ENCODE results near the gene CCDC178.

Gene CCDC178

DNA sequence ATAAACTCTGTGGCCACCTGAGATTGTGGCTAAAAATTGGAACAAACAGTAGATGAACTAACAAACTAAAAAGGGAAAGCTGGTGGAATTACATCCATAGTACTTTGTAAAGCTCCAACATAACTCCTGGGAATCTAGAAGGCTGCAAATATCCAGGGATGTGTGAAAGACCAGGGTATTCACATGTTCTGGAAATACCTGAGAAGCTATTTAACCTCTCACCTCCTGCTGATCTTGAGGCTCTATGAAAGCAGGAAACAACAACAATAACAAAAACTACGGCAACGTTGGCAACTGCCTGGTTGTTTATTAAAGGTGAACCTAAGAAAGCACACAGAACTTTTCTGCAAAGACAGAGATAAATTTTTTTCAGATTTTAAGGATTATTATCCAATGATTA is 171.3 kb downstream of the CCDC178 start:
- Histone ChIP-seq H3K36me3 (ENCODE audit: control insufficient read depth, low read length) (no peaks in the 10 kb centered on the region), H3K79me2 (ENCODE audit: control insufficient read depth, low read length) (no peaks in the 10 kb centered on the region), H4K20me1 (ENCODE audit: control insufficient read depth, insufficient read depth, low read depth, low read length) (no peaks in the 10 kb centered on the region), H3K9me3 (ENCODE audit: control insufficient read depth, insufficient read depth, low read length) (no peaks in the 10 kb centered on the region), H3K27me3 (ENCODE audit: control insufficient read depth, low read length) (no peaks in the 10 kb centered on the region), H3K4me1 (ENCODE audit: control insufficient read depth, low read length) (no peaks in the 10 kb centered on the region), H3K4me3 (ENCODE audit: low read length) (no peak overlapping the region), H3K27ac (ENCODE audit: low read depth, low read length) (no peak overlapping the region), H3F3A (ENCODE audit: control insufficient read depth, insufficient read depth) (no peaks in the 10 kb centered on the region), H3K4me2 (ENCODE audit: low read length) (no peak overlapping the region), H3K9me2 (replicated peaks; ENCODE audit: control insufficient read depth, low read length) (no peaks in the 10 kb centered on the region)
- TF ChIP-seq, protein P1, sequence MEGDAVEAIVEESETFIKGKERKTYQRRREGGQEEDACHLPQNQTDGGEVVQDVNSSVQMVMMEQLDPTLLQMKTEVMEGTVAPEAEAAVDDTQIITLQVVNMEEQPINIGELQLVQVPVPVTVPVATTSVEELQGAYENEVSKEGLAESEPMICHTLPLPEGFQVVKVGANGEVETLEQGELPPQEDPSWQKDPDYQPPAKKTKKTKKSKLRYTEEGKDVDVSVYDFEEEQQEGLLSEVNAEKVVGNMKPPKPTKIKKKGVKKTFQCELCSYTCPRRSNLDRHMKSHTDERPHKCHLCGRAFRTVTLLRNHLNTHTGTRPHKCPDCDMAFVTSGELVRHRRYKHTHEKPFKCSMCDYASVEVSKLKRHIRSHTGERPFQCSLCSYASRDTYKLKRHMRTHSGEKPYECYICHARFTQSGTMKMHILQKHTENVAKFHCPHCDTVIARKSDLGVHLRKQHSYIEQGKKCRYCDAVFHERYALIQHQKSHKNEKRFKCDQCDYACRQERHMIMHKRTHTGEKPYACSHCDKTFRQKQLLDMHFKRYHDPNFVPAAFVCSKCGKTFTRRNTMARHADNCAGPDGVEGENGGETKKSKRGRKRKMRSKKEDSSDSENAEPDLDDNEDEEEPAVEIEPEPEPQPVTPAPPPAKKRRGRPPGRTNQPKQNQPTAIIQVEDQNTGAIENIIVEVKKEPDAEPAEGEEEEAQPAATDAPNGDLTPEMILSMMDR (IDR thresholded peaks at IDR 0.05; ENCODE audit: low read depth, low read length, poor library complexity, severe bottlenecking), result no peak
- TF ChIP-seq EZH2phosphoT487 (IDR thresholded peaks at IDR 0.05; ENCODE audit: borderline replicate concordance, low read length), result no peak

DNA sequence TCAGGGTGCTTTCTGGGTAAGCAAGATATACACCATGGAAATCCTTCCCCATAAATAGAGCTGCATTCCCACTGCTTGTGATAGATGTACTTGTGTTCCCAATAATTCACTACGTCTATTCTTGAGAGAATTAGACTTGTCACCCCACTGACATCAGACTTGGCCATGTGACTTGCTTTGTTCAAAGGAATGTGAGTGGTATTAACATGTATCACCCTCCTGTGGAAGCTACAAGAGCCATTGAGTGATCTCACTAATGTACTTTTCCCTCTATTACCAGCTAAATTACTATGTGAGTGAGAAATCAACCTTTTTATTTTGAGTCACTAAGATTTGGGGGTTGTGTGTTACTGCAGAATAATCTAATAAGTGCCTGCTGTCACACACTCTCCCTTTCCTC is 176.0 kb downstream of the CCDC178 start:
- H3K9me2 ChIP-seq (replicated peaks; ENCODE audit: control insufficient read depth, low read length), result no peaks in the 10 kb centered on the region

DNA sequence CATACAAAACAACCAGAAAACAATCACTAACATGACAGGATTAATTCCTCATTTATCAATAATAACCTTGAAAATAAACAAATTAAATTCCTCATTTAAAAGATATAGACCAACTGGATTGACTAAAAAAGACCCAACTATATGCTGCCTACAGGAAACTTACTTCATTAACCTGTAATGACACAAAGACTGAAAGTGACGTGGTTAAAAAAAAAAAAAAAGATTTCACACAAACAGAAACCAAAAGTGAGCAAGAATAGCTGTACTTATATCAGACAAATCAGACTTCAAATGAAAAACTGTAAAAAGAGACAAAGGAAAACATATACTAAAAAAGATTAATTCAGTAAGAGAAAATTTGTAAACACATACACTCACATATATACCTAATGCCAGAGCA is 201.2 kb downstream of the CCDC178 start:
- Histone ChIP-seq H3K4me1 (ENCODE audit: control insufficient read depth, low read length) (no peaks in the 10 kb centered on the region), H3K9me2 (replicated peaks; ENCODE audit: control insufficient read depth, low read length) (no peaks in the 10 kb centered on the region), H3K9me3 (ENCODE audit: control insufficient read depth, insufficient read depth, low read length) (no peaks in the 10 kb centered on the region), H3K36me3 (ENCODE audit: control insufficient read depth, low read length) (no peaks in the 10 kb centered on the region), H3K4me2 (ENCODE audit: low read length) (no peak overlapping the region), H3F3A (ENCODE audit: control insufficient read depth, insufficient read depth) (no peaks in the 10 kb centered on the region), H3K79me2 (ENCODE audit: control insufficient read depth, low read length) (no peaks in the 10 kb centered on the region), H4K20me1 (ENCODE audit: control insufficient read depth, insufficient read depth, low read depth, low read length) (no peaks in the 10 kb centered on the region), H3K4me3 (ENCODE audit: low read length) (no peak overlapping the region), H3K27me3 (ENCODE audit: control insufficient read depth, low read length) (no peaks in the 10 kb centered on the region), H3K27ac (ENCODE audit: low read depth, low read length) (no peak overlapping the region)
- TF ChIP-seq EZH2phosphoT487 (IDR thresholded peaks at IDR 0.05; ENCODE audit: borderline replicate concordance, low read length), result no peak
- TF ChIP-seq, protein P1 (IDR thresholded peaks at IDR 0.05; ENCODE audit: low read depth, low read length, poor library complexity, severe bottlenecking), result no peak

More for the DNA sequence above, 176.0 kb downstream of the CCDC178 start:
- TF ChIP-seq, protein P1 (IDR thresholded peaks at IDR 0.05; ENCODE audit: low read depth, low read length, poor library complexity, severe bottlenecking), result no peak
- TF ChIP-seq EZH2phosphoT487 (IDR thresholded peaks at IDR 0.05; ENCODE audit: borderline replicate concordance, low read length), result no peak
- H3K27ac ChIP-seq (ENCODE audit: low read depth, low read length), result no peak overlapping the region
- no peak overlapping the region for H3K4me3 ChIP-seq (ENCODE audit: low read length)
- H3K4me2 ChIP-seq (ENCODE audit: low read length), result no peak overlapping the region
- no peaks in the 10 kb centered on the region for H3F3A ChIP-seq (ENCODE audit: control insufficient read depth, insufficient read depth)
- H3K9me3 ChIP-seq (ENCODE audit: control insufficient read depth, insufficient read depth, low read length), result no peaks in the 10 kb centered on the region
- no peaks in the 10 kb centered on the region for H3K27me3 ChIP-seq (ENCODE audit: control insufficient read depth, low read length)
- no peaks in the 10 kb centered on the region for H3K36me3 ChIP-seq (ENCODE audit: control insufficient read depth, low read length)
- no peaks in the 10 kb centered on the region for H3K79me2 ChIP-seq (ENCODE audit: control insufficient read depth, low read length)
- H3K4me1 ChIP-seq (ENCODE audit: control insufficient read depth, low read length), result no peaks in the 10 kb centered on the region
- H4K20me1 ChIP-seq (ENCODE audit: control insufficient read depth, insufficient read depth, low read depth, low read length), result no peaks in the 10 kb centered on the region

DNA sequence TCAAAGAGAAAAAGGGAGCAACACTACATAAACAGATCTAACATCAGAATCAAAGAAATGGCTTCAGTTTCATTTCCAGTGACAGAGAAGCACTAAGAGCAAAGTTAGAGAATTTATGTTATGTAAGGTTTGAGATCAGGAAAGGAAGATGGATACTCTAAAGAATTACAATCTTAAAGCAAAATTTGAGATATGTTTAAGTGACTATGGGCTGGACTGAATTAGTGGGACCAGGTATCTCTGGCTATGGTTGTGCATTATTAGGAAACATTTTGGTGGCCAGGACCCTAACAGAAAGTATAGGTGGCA is 208.2 kb downstream of the CCDC178 start:
- Histone ChIP-seq H3K9me2 (replicated peaks; ENCODE audit: control insufficient read depth, low read length) (no peaks in the 10 kb centered on the region), H3K27me3 (ENCODE audit: control insufficient read depth, low read length) (no peaks in the 10 kb centered on the region), H3K4me2 (ENCODE audit: low read length) (peak overlapping the region; percentile 29; the same call in 1 of the 2 replicates), H3K4me3 (ENCODE audit: low read length) (no peak overlapping the region), H3K27ac (ENCODE audit: low read depth, low read length) (no peak overlapping the region), H3K4me1 (ENCODE audit: control insufficient read depth, low read length) (peaks cover 4% of the 10 kb centered on the region), H4K20me1 (ENCODE audit: control insufficient read depth, insufficient read depth, low read depth, low read length) (no peaks in the 10 kb centered on the region), H3K79me2 (ENCODE audit: control insufficient read depth, low read length) (no peaks in the 10 kb centered on the region), H3K9me3 (ENCODE audit: control insufficient read depth, insufficient read depth, low read length) (no peaks in the 10 kb centered on the region), H3F3A (ENCODE audit: control insufficient read depth, insufficient read depth) (no peaks in the 10 kb centered on the region), H3K36me3 (ENCODE audit: control insufficient read depth, low read length) (no peaks in the 10 kb centered on the region)
- TF ChIP-seq EZH2phosphoT487 (IDR thresholded peaks at IDR 0.05; ENCODE audit: borderline replicate concordance, low read length), result no peak
- TF ChIP-seq, protein P1 (IDR thresholded peaks at IDR 0.05; ENCODE audit: low read depth, low read length, poor library complexity, severe bottlenecking), result no peak
